Liver (tissue), 3 donors: ENCODE results near the gene PLXND1.

Experiments
- JUND ChIP-seq, 2 donors: IDR thresholded peaks; 2 replicates each; pipeline ENCODE4 v1.6.1; 2016; ENCODE audit warnings: antibody characterized with exemption in 2 of 2
- YY1 ChIP-seq: IDR thresholded peaks from 2 replicates; pipeline ENCODE4 v1.6.1; 2016; ENCODE audit warnings: antibody characterized with exemption, mild to moderate bottlenecking
- TF ChIP-seq, protein P1 (sequence below): IDR thresholded peaks from 2 replicates; pipeline ENCODE4 v1.6.1; 2016; ENCODE audit warnings: antibody characterized with exemption
- TF ChIP-seq, protein P2 (sequence below): fragments of 150-350 bp; IDR thresholded peaks from 2 replicates; pipeline ENCODE4 v1.5.1; 2017; ENCODE audit warnings: improper control_type of control experiment, low read depth, low read length; ENCODE audit not compliant: missing input control
- donor health status: healthy.
- donor health status: healthy.

DNA sequence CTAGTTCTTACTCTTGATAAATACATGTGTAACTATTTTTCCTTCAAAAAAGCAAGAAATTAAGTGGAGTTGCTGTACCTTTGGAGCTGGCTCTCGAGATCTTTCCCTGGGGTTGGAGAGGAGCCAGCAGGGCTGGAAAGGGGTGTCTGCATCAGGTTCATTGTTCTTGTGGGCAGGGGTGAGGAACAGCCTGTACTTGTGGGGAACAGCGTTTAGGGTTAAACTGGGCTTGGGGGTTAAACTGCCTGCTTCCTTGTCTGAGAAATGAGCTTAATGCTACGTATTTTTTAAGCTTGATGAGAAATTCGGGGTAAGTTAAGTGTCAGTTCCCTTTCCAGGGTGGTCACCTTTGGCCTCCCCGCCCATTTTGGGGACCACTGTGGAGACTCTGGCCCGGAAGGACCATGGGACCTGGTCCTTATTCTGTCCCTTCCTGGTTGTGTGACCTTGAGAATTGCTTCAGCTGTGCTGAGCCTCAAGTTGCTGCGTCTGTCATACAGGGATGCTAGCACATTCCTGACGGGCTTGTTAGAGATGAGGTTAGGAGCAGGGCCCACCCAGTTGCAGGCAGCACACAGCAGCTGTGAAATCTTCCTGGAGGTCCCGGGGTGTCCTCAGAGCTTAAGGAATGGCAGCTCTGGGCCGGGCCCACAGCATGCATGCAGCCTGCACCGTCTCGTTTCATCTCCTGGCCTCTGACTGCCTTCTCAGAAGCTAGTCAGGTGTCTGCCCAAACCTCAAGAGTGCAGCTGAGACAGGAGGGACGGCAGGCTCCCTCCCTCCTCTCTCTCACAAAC is 51.9 kb downstream of the PLXND1 start:
- TF ChIP-seq, protein P1, sequence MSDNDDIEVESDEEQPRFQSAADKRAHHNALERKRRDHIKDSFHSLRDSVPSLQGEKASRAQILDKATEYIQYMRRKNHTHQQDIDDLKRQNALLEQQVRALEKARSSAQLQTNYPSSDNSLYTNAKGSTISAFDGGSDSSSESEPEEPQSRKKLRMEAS = no peak
- TF ChIP-seq JUND (IDR thresholded peaks at IDR 0.05) (no peak), YY1 (no peak)
- TF ChIP-seq, protein P2, sequence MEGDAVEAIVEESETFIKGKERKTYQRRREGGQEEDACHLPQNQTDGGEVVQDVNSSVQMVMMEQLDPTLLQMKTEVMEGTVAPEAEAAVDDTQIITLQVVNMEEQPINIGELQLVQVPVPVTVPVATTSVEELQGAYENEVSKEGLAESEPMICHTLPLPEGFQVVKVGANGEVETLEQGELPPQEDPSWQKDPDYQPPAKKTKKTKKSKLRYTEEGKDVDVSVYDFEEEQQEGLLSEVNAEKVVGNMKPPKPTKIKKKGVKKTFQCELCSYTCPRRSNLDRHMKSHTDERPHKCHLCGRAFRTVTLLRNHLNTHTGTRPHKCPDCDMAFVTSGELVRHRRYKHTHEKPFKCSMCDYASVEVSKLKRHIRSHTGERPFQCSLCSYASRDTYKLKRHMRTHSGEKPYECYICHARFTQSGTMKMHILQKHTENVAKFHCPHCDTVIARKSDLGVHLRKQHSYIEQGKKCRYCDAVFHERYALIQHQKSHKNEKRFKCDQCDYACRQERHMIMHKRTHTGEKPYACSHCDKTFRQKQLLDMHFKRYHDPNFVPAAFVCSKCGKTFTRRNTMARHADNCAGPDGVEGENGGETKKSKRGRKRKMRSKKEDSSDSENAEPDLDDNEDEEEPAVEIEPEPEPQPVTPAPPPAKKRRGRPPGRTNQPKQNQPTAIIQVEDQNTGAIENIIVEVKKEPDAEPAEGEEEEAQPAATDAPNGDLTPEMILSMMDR = no peak
